Measurements from ENCODE around the gene EXOC2. TPM values are rescaled to one million over a fixed set of nuclear protein-coding genes. Genes with fewer than 3 reads are reported as not detected.

EXOC2 gene
- total RNA-seq, 2 experiments from 2014 or later = 23.3 to 24.9 TPM

- CTCF ChIA-PET = interaction anchor here (1.0 kb wide), 1 partner anchor 27 kb away, joined by 3 read pairs; no protein-coding TSS in a partner anchor
- H3K27me3 Mint-ChIP-seq (ENCODE audit: low read depth) = no peaks in the 10 kb centered on the region
- H3K4me3 Mint-ChIP-seq = no peak overlapping the region
- no peaks in the 10 kb centered on the region for H3K36me3 Mint-ChIP-seq (ENCODE audit: low read depth)
- intact Hi-C loops (cut with micrococcal nuclease) = no loop called here
- DNase-seq = no peak
- H3K4me1 Mint-ChIP-seq (ENCODE audit: low read depth) = peaks cover 17% of the 10 kb centered on the region
- H3K27ac Mint-ChIP-seq = no peak overlapping the region
- H3K9me3 Mint-ChIP-seq = no peaks in the 10 kb centered on the region
Observed at GRCh38 chr6:438634-439170, 254.2 kb downstream of the EXOC2 start.

GRCh38 chr6:437037-437392 lies 255.9 kb downstream of the EXOC2 start:
- Mint-ChIP-seq H3K9me3 (no peaks in the 10 kb centered on the region), H3K4me1 (ENCODE audit: low read depth) (peaks cover 30% of the 10 kb centered on the region), H3K27ac (no peak overlapping the region), H3K27me3 (ENCODE audit: low read depth) (no peaks in the 10 kb centered on the region), H3K4me3 (no peak overlapping the region), H3K36me3 (ENCODE audit: low read depth) (no peaks in the 10 kb centered on the region)
- intact Hi-C loops (cut with micrococcal nuclease) = no loop called here
- CTCF ChIA-PET = interaction anchor here (1.0 kb wide), 1 partner anchor 10 kb away, joined by 5 read pairs; no protein-coding TSS in a partner anchor
- no peak for DNase-seq

GRCh38 chr6:436308-437036 lies 256.5 kb downstream of the EXOC2 start:
- CTCF ChIA-PET = interaction anchor here (1.0 kb wide), 1 partner anchor 10 kb away, joined by 5 read pairs; no protein-coding TSS in a partner anchor
- intact Hi-C loops (cut with micrococcal nuclease) = no loop called here
- DNase-seq = peak; percentile 3
- no peaks in the 10 kb centered on the region for H3K27me3 Mint-ChIP-seq (ENCODE audit: low read depth)
- H3K9me3 Mint-ChIP-seq = no peaks in the 10 kb centered on the region
- no peak overlapping the region for H3K4me3 Mint-ChIP-seq
- peaks cover 35% of the 10 kb centered on the region for H3K4me1 Mint-ChIP-seq (ENCODE audit: low read depth)
- no peaks in the 10 kb centered on the region for H3K36me3 Mint-ChIP-seq (ENCODE audit: low read depth)
- no peak overlapping the region for H3K27ac Mint-ChIP-seq

GRCh38 chr6:435441-436307 lies 257.3 kb downstream of the EXOC2 start:
- CTCF ChIA-PET = interaction anchor here (0.6 to 1.5 kb wide), 4 partner anchors 9 to 265 kb away, joined by 3 to 8 read pairs (median 4); no protein-coding TSS in a partner anchor
- peak; percentile 19 for DNase-seq
- H3K27ac Mint-ChIP-seq = peak overlapping the region; percentile 68

More at GRCh38 chr6:435441-436307, 257.3 kb downstream of the EXOC2 start:
- intact Hi-C loops (cut with micrococcal nuclease) = no loop called here
- H3K36me3 Mint-ChIP-seq (ENCODE audit: low read depth) = no peaks in the 10 kb centered on the region
- peaks cover 42% of the 10 kb centered on the region for H3K4me1 Mint-ChIP-seq (ENCODE audit: low read depth)
- H3K27me3 Mint-ChIP-seq (ENCODE audit: low read depth) = no peaks in the 10 kb centered on the region
- no peak overlapping the region for H3K4me3 Mint-ChIP-seq
- H3K9me3 Mint-ChIP-seq = no peaks in the 10 kb centered on the region

Other genes starting within 250 kb of the EXOC2 start
- 1 to 10 TPM in 1 of 2 experiments, under 1 TPM in 1; 0.67 to 1.2 TPM for gene HUS1B, start 36.0 kb downstream of the EXOC2 start, total RNA-seq